Measurements from ENCODE around the gene SLC25A33. TPM values are rescaled to one million over a fixed set of nuclear protein-coding genes. Genes with fewer than 3 reads are reported as not detected.

Gene SLC25A33
- total RNA-seq, 1 donor from 2014 or later: 20.8 TPM

DNA sequence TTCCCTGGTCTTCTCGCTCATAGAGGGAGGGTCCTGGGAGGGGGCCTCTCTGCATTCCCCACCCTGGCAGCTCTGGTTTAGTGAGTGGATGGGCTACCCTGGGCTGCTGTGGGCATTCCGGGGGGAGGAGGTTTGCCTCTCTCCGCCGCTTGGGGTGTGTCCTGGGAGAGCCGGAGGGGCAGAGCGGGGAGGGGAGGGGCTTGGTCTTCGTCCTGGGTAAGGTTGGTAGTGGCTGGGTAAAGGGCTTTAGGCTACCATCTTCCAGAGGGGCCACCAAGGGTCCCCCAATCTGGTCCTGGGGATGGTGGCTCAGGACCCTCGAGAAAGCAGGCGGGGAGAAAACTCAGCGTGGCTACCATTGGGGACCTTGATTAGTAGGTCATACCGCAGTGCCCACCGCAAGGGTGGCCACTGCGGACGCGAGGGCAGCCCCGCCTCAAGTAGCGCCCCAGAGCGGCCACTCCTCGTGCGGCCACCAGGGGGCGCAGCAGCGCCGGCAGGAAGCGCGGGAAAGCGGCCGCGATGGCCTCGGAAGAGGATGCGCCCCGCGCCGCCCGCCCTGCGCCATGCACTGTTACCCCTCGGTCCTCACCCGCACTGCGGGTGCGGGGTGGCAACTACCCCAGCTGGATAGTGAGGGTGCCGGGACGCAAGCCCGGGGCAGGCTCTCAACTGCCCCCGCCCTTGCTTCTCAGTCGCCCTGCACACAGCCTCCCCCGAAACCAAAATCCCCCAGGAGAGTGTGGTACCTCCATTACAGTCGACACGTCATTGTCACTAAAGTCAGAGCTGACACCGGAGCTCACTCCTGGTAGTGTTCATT lies 44.1 kb upstream of the SLC25A33 start:
- TF ChIP-seq CTCF (IDR thresholded peaks at IDR 0.05): peak; percentile 96
- TF ChIP-seq EZH2 (IDR thresholded peaks at IDR 0.05): peak; percentile 61
- TF ChIP-seq EZH2phosphoT487 (IDR thresholded peaks at IDR 0.05): no peak

DNA sequence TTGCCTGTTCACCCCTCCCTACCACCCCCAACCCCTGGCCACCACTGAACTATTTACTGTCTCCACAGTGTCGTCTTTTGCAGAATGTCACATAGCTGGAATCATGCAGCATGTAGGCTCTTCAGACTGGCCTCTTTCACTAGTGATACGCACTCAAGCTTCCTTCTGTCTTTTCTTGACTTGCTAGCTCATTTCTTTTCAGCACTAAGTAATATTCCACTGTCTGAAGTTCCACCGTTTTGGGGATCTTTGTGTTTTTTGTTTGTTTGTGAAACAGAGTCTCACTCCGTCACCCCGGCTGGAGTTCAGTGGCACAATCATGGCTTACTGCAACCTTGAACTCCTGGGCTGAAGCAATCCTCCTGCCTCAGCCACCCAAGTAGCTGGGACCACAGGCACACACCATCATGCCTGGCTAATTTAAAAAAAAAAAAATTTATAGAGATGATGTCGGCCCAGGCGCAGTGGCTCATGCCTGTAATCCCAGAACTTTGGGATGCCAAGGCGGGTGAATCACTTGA lies 43.4 kb upstream of the SLC25A33 start:
- Mint-ChIP-seq H3K27ac (no peak overlapping the region), H3K36me3 (no peaks in the 10 kb centered on the region)
- H2AFZ ChIP-seq (replicated peaks): no peak overlapping the region

More for the DNA sequence above, 44.1 kb upstream of the SLC25A33 start:
- Histone ChIP-seq H3K4me3 (peak overlapping the region; percentile 30), H2AFZ (replicated peaks) (peak overlapping the region; percentile 84), H3K9me3 (ENCODE audit: low read depth) (no peaks in the 10 kb centered on the region), H3F3A (ENCODE audit: low read depth) (no peaks in the 10 kb centered on the region), H3K9ac (no peak overlapping the region), H3K36me3 (no peaks in the 10 kb centered on the region), H3K79me2 (ENCODE audit: low read depth) (no peaks in the 10 kb centered on the region), H3K27me3 (peaks cover 25% of the 10 kb centered on the region), H4K20me1 (ENCODE audit: low read depth) (no peaks in the 10 kb centered on the region), H3K4me2 (peak overlapping the region; percentile 58), H3K27ac (no peak overlapping the region), H3K4me1 (no peaks in the 10 kb centered on the region)
- no peak overlapping the region for H3K27ac Mint-ChIP-seq
- H3K36me3 Mint-ChIP-seq: no peaks in the 10 kb centered on the region
- peak; percentile 87 for DNase-seq (ENCODE audit: low spot score)
- peaks cover 4% of the 10 kb centered on the region for H3K9me3 Mint-ChIP-seq
- H3K4me1 Mint-ChIP-seq: peaks cover 5% of the 10 kb centered on the region
- peak overlapping the region; percentile 62 for H3K4me3 Mint-ChIP-seq
- peaks cover 9% of the 10 kb centered on the region for H3K27me3 Mint-ChIP-seq (ENCODE audit: insufficient read depth, low read depth)

More for the DNA sequence above, 43.4 kb upstream of the SLC25A33 start:
- no peaks in the 10 kb centered on the region for H3K9me3 ChIP-seq (ENCODE audit: low read depth)
- TF ChIP-seq EZH2 (IDR thresholded peaks at IDR 0.05) (no peak), CTCF (IDR thresholded peaks at IDR 0.05) (no peak), EZH2phosphoT487 (IDR thresholded peaks at IDR 0.05) (no peak)
- H3K36me3 ChIP-seq: no peaks in the 10 kb centered on the region
- no peaks in the 10 kb centered on the region for H4K20me1 ChIP-seq (ENCODE audit: low read depth)
- H3K4me2 ChIP-seq: no peak overlapping the region
- H3K4me3 Mint-ChIP-seq: peak overlapping the region; percentile 42
- no peak overlapping the region for H3K27ac ChIP-seq
- H3K27me3 ChIP-seq: peaks cover 25% of the 10 kb centered on the region
- H3K79me2 ChIP-seq (ENCODE audit: low read depth): no peaks in the 10 kb centered on the region
- H3K27me3 Mint-ChIP-seq (ENCODE audit: insufficient read depth, low read depth): peaks cover 11% of the 10 kb centered on the region
- no peaks in the 10 kb centered on the region for H3K4me1 ChIP-seq
- DNase-seq (ENCODE audit: low spot score): no peak
- H3K9me3 Mint-ChIP-seq: peaks cover 4% of the 10 kb centered on the region
- H3K9ac ChIP-seq: no peak overlapping the region
- no peak overlapping the region for H3K4me3 ChIP-seq
- peaks cover 5% of the 10 kb centered on the region for H3K4me1 Mint-ChIP-seq
- no peaks in the 10 kb centered on the region for H3F3A ChIP-seq (ENCODE audit: low read depth)

Data from neural progenitor cell (in vitro differentiated cells).